A673 (cell line): Measurements from ENCODE around the gene KIFC3. TPM values are rescaled to one million over a fixed set of nuclear protein-coding genes. Genes with fewer than 3 reads are reported as not detected.

Source experiments
- BruUV-seq: library from RNA; stranded (reverse); fragments of 400-500 nt; replicated peaks from 2 replicates; lab custom pipeline; 2021; lab: Mats Ljungman, UMichigan
- CTCF ChIA-PET: fragments of 300-600 bp; sonication (Branson Sonifier 250); formaldehyde crosslinking; loops from one replicate; lab custom pipeline; 2022; ENCODE audit warnings: antibody characterized with exemption; lab: Charles Lee
- POLR2A ChIA-PET: fragments of 300-600 bp; sonication (Branson Sonifier 250); formaldehyde crosslinking; loops from one replicate; lab custom pipeline; 2022; ENCODE audit warnings: antibody characterized with exemption; ENCODE audit not compliant: low non-redundant PET; lab: Charles Lee
- DNase-seq: peaks from one replicate; pipeline ENCODE4 v3.0.0-alpha.2; 2015; ENCODE audit warnings: low spot score
- H3K27ac ChIP-seq: fragments of 200-600 bp; sonication (generic); 2 replicates; pipeline ENCODE4 v1.5.1; 2016; ENCODE audit warnings: mixed run types, low read depth, mild to moderate bottlenecking, mixed read lengths, antibody characterized with exemption, low read length; ENCODE audit not compliant: poor library complexity, severe bottlenecking
- H3K27me3 ChIP-seq: fragments of 200-600 bp; sonication (generic); replicated peaks from 2 replicates; pipeline ENCODE4 v1.6.1; 2017; ENCODE audit warnings: mixed run types, low read depth, mild to moderate bottlenecking, mixed read lengths, antibody characterized with exemption, low read length; ENCODE audit not compliant: insufficient read depth, poor library complexity
- H3K36me3 ChIP-seq: fragments of 200-600 bp; sonication (generic); 2 replicates; pipeline ENCODE4 v1.6.1; 2016; ENCODE audit warnings: mixed run types, mild to moderate bottlenecking, mixed read lengths, antibody characterized with exemption, low read length; ENCODE audit not compliant: insufficient read depth, poor library complexity, severe bottlenecking
- H3K4me1 ChIP-seq: fragments of 200-600 bp; sonication (generic); 2 replicates; pipeline ENCODE4 v1.6.1; 2017; ENCODE audit warnings: mixed run types, mild to moderate bottlenecking, mixed read lengths, antibody characterized with exemption, low read length; ENCODE audit not compliant: insufficient read depth, poor library complexity, severe bottlenecking
- H3K4me3 ChIP-seq: fragments of 200-600 bp; sonication (generic); 2 replicates; pipeline ENCODE4 v1.5.1; 2016; ENCODE audit warnings: low read depth, mixed run types, mild to moderate bottlenecking, mixed read lengths, low read length; ENCODE audit not compliant: poor library complexity, severe bottlenecking
- H3K9me3 ChIP-seq: fragments of 200-600 bp; sonication (generic); 2 replicates; pipeline ENCODE4 v1.6.1; 2016; ENCODE audit warnings: mixed run types, low read depth, mild to moderate bottlenecking, mixed read lengths, antibody characterized with exemption, low read length; ENCODE audit not compliant: poor library complexity, severe bottlenecking
- EZH2 ChIP-seq: fragments of 200-600 bp; sonication (generic); IDR thresholded peaks from 2 replicates; pipeline ENCODE4 v1.6.1; 2017; ENCODE audit warnings: borderline replicate concordance, low read depth, mild to moderate bottlenecking, mixed read lengths, antibody characterized with exemption, low read length; ENCODE audit not compliant: poor library complexity, severe bottlenecking
- intact Hi-C: fragments of 100-400 bp; cut with micrococcal nuclease; formaldehyde crosslinking; loops from one replicate; pipeline ENCODE4 v1.10.0; 2022; ENCODE audit not compliant: unreplicated experiment
- total RNA-seq: library from RNA; stranded (reverse); gene quantifications from 2 replicates; pipeline ENCODE4 v1.2.3, GENCODE V29; 2021
- TF ChIP-seq, protein P1 (sequence below): fragments of 300-800, 200-600 bp; sonication (generic); conservative IDR thresholded peaks from 2 replicates; pipeline ENCODE4 v1.5.1; 2017; ENCODE audit warnings: low read depth, mild to moderate bottlenecking, antibody characterized with exemption, low read length, moderate library complexity, mixed read lengths

Gene KIFC3
- total RNA-seq, 1 experiment from 2014 or later, result 198 TPM

DNA sequence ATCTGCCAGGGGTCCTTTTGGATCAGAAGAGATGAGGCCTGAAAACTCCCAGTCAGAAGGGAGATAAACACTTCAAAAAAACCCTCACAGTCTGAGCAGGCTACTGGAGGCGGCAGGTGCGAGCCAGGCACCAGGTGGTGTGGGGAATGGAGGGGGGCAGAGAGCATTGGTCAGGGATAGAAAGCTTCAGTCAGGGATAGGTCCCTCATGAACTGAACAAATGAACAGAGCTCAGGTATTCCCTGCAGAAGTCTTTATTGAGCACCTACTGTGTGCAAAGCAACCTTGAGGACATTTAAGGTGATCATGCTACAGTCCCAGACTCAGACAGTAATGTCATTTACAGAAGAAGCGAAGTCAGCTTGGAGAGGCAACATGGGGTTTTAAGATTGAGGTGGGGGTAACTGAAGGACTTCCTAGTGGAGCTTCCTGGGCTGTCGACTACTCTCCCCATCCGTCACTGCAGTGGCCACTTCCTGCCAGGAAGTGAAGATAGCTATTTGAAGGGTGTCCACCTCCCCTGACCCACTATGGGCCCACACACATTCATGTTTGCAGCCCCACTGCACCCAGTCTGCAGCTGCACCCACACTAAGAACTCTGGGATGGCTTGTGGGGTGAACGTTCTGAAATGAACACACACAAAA lies 3.2 kb downstream of the KIFC3 start:
- peaks cover 61% of the 10 kb centered on the region for H3K4me1 ChIP-seq
- BruUV-seq, result no TSS peak
- H3K27me3 ChIP-seq, result no peaks in the 10 kb centered on the region
- no peak for DNase-seq
- peaks cover 39% of the 10 kb centered on the region for H3K36me3 ChIP-seq
- intact Hi-C loops, result loop anchor here (5.0 kb wide), 2 partner anchors 63 to 203 kb away; partner anchors contain the start of genes USB1 and ZNF319
- peak overlapping the region; percentile 94 for H3K27ac ChIP-seq
- peak overlapping the region; percentile 68 for H3K4me3 ChIP-seq
- H3K9me3 ChIP-seq, result no peaks in the 10 kb centered on the region
- ChIA-PET POLR2A (no interaction called here), CTCF (interaction anchor here (0.6 kb wide), 1 partner anchor 16 kb away, joined by 3 read pairs; no protein-coding TSS in a partner anchor)
- no peak for TF ChIP-seq EZH2
- TF ChIP-seq, protein P1, sequence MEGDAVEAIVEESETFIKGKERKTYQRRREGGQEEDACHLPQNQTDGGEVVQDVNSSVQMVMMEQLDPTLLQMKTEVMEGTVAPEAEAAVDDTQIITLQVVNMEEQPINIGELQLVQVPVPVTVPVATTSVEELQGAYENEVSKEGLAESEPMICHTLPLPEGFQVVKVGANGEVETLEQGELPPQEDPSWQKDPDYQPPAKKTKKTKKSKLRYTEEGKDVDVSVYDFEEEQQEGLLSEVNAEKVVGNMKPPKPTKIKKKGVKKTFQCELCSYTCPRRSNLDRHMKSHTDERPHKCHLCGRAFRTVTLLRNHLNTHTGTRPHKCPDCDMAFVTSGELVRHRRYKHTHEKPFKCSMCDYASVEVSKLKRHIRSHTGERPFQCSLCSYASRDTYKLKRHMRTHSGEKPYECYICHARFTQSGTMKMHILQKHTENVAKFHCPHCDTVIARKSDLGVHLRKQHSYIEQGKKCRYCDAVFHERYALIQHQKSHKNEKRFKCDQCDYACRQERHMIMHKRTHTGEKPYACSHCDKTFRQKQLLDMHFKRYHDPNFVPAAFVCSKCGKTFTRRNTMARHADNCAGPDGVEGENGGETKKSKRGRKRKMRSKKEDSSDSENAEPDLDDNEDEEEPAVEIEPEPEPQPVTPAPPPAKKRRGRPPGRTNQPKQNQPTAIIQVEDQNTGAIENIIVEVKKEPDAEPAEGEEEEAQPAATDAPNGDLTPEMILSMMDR, result no peak

DNA sequence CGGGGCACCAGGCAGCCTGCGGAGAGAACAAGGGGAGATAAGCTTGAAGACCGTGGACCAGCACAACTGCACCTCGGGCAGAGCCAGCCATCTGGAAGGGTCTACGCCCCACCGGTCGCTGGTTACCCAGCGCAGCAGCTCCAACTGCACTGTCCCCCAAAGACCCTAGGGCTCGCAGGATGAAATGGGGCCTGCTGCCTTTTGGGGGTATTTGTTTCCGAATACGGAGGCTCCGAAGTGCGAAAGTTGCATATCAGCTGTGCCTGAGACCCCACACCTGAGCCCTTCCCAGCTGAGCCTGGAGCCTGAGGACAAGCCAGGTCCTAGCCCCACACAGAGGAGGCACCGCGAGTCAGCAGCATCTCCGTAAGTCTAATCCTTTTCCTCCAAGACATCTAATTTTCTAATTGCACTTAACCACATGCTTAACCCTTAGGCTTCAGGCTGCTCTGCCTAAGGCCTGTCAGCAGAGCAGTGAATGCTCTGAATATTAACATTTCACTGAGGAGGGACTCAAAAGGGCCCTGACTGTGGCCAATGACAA lies 4.0 kb downstream of the KIFC3 start:
- Histone ChIP-seq H3K4me3 (peak overlapping the region; percentile 68), H3K36me3 (peaks cover 45% of the 10 kb centered on the region), H3K9me3 (no peaks in the 10 kb centered on the region), H3K27me3 (no peaks in the 10 kb centered on the region), H3K4me1 (peaks cover 53% of the 10 kb centered on the region), H3K27ac (peak overlapping the region; percentile 94)
- intact Hi-C loops, result loop anchor here (5.0 kb wide), 2 partner anchors 64 to 204 kb away; partner anchors contain the start of genes USB1 and ZNF319
- CTCF ChIA-PET, result interaction anchor here (0.6 kb wide), 1 partner anchor 15 kb away, joined by 3 read pairs; no protein-coding TSS in a partner anchor
- TSS peak; percentile 25 for BruUV-seq
- TF ChIP-seq, protein P1, result no peak
- no peak for TF ChIP-seq EZH2
- DNase-seq, result peak; percentile 53
- POLR2A ChIA-PET, result no interaction called here

DNA sequence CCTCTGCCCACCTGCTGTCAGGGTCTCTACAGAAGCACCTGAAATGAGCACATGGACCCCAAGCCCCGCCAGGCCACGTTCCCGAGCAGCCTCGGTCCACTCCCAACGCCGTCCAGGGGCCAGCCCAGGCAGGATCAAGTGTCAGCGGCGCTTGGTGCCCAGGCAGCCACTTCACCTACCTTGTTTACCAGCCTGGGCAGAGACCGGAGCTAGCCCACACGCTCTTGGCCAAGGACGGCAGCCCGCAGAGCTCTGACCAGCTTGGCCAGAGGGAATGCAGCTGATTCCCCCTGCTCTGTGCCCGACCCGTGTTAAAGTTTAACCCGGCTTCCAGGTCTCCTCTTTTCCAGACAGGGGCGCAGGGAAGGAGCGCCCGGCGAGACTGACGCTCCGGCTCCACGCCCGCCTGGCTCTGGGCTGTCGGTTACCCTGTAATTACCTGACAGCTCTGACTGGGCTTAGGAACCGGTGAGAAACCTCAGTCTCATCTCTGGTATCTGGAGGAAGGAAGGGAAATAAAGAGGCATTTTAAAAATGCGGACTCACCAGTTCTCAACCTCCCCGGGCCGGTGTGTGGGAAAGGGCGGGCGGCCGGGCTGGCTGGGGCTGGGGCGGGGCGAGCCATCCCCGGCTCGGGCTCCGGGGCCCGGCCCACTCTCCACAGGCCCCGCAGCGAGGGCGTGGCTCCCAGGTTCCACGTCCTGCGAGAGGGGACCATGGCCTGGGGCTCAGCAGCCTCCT lies 4.6 kb downstream of the KIFC3 start:
- H3K4me3 ChIP-seq, result peak overlapping the region; percentile 68
- no TSS peak for BruUV-seq
- H3K27me3 ChIP-seq, result no peaks in the 10 kb centered on the region
- intact Hi-C loops, result loop anchor here (5.0 kb wide), 2 partner anchors 65 to 205 kb away; partner anchors contain the start of genes USB1 and ZNF319
- peak; percentile 38 for DNase-seq
- H3K36me3 ChIP-seq, result peaks cover 48% of the 10 kb centered on the region
- ChIA-PET POLR2A (no interaction called here), CTCF (no interaction called here)
- no peak for TF ChIP-seq EZH2
- TF ChIP-seq, protein P1, result no peak
- H3K27ac ChIP-seq, result peak overlapping the region; percentile 94
- no peaks in the 10 kb centered on the region for H3K9me3 ChIP-seq
- peaks cover 47% of the 10 kb centered on the region for H3K4me1 ChIP-seq
